ENCODE results near the gene NHERF2.
"Not testable (repeated sequence)": the region's sequence is repeated elsewhere in the genome, so short reads cannot be mapped to it uniquely, and the experiment has no call there.

NHERF2 gene

GRCh38 chr16:2028146-2028545 lies 1.4 kb downstream of the NHERF2 start:
- no peak for DNase-seq (ENCODE audit: low read depth in 2 of 2)

- no peak for DNase-seq (ENCODE audit: low read depth in 2 of 2)
Observed at GRCh38 chr16:2028620-2029220, 2.0 kb downstream of the NHERF2 start.

- no peak for DNase-seq (ENCODE audit: low read depth in 2 of 2)
Observed at GRCh38 chr16:2029350-2029749, 2.6 kb downstream of the NHERF2 start.

GRCh38 chr16:2030036-2030435 lies 3.3 kb downstream of the NHERF2 start:
- no peak for DNase-seq (ENCODE audit: low read depth in 2 of 2)

GRCh38 chr16:2031081-2031577 lies 4.4 kb downstream of the NHERF2 start:
- DNase-seq (ENCODE audit: low read depth in 2 of 2) = no peak

- no peak for DNase-seq (ENCODE audit: low read depth in 2 of 2)
Observed at GRCh38 chr16:2032285-2033056, 5.8 kb downstream of the NHERF2 start.

GRCh38 chr16:2033057-2033908 lies 6.6 kb downstream of the NHERF2 start:
- DNase-seq (ENCODE audit: low read depth in 2 of 2) = no peak

- DNase-seq (ENCODE audit: low read depth in 2 of 2) = not testable (repeated sequence)
Observed at GRCh38 chr16:2033909-2034695, 7.4 kb downstream of the NHERF2 start.

GRCh38 chr16:2034696-2035430 lies 8.2 kb downstream of the NHERF2 start:
- DNase-seq (ENCODE audit: low read depth in 2 of 2) = no peak

GRCh38 chr16:2035431-2036199 lies 8.9 kb downstream of the NHERF2 start:
- DNase-seq (ENCODE audit: low read depth in 2 of 2) = no peak

- no peak for DNase-seq (ENCODE audit: low read depth in 2 of 2)
Observed at GRCh38 chr16:2036200-2036966, 9.7 kb downstream of the NHERF2 start.

GRCh38 chr16:2037115-2037514 lies 10.4 kb downstream of the NHERF2 start:
- DNase-seq (ENCODE audit: low read depth in 2 of 2) = no peak

GRCh38 chr16:2037647-2038381 lies 11.1 kb downstream of the NHERF2 start:
- no peak for DNase-seq (ENCODE audit: low read depth in 2 of 2)

GRCh38 chr16:2038382-2039231 lies 11.9 kb downstream of the NHERF2 start:
- DNase-seq (ENCODE audit: low read depth in 2 of 2) = no peak

- DNase-seq (ENCODE audit: low read depth in 2 of 2) = no peak
Observed at GRCh38 chr16:2039274-2040031, 12.8 kb downstream of the NHERF2 start.

- no peak for DNase-seq (ENCODE audit: low read depth in 2 of 2)
Observed at GRCh38 chr16:2040041-2040786, 13.5 kb downstream of the NHERF2 start.

Data from stimulated activated CD8-positive, alpha-beta memory T cell treated with anti-CD3 and anti-CD28 coated beads, Interleukin-7, amount 100 ng/mL, for 1 hour (primary cell).